IMR-90 (cell line): ENCODE results near the gene ZDHHC14. TPM values are rescaled to one million over a fixed set of nuclear protein-coding genes. Genes with fewer than 3 reads are reported as not detected.

ENCODE experiments used
- ATAC-seq: fragments of 200-7000 bp; cut with Tn5 transposase; 2 replicates; pipeline ENCODE4 v1.9.1; 2020; ENCODE audit warnings: low read depth, mild to moderate bottlenecking, moderate library complexity
- BruUV-seq: library from RNA; stranded (reverse); fragments of 400-500 nt; replicated peaks from 2 replicates; lab custom pipeline; 2021; lab: Mats Ljungman, UMichigan
- CTCF ChIA-PET: fragments of 300-600 bp; formaldehyde crosslinking; extraction: SDS; loops from one replicate; lab custom pipeline; 2021; ENCODE audit warnings: antibody characterized with exemption; lab: Yijun Ruan, JAX
- POLR2A ChIA-PET: fragments of 300-600 bp; sonication (Branson Sonifier 250); formaldehyde crosslinking; loops from one replicate; lab custom pipeline; 2022; ENCODE audit warnings: antibody characterized with exemption; ENCODE audit not compliant: unreplicated experiment; lab: Charles Lee
- DNase-seq: peaks from one replicate; pipeline ENCODE4 v3.0.0; 2013
- H2AFZ ChIP-seq: replicated peaks from 2 replicates; pipeline ENCODE3; 2013; ENCODE audit warnings: low read length, mild to moderate bottlenecking; ENCODE audit not compliant: poor library complexity
- H2AK5ac ChIP-seq: 2 replicates; pipeline ENCODE4 v1.6.1; 2013; ENCODE audit warnings: low read depth, low read length, inconsistent platforms
- H2AK9ac ChIP-seq: replicated peaks from 2 replicates; pipeline ENCODE3; 2013; ENCODE audit warnings: mild to moderate bottlenecking, low read depth, low read length, moderate library complexity; ENCODE audit not compliant: poor library complexity
- H2BK120ac ChIP-seq: 2 replicates; pipeline ENCODE4 v1.6.1; 2013; ENCODE audit warnings: low read depth, low read length, inconsistent platforms
- H2BK15ac ChIP-seq: 3 replicates; pipeline ENCODE4 v1.6.1; 2013; ENCODE audit warnings: low read depth, low read length, inconsistent platforms
- H2BK20ac ChIP-seq: 2 replicates; pipeline ENCODE4 v1.6.1; 2013; ENCODE audit warnings: low read depth, mild to moderate bottlenecking, inconsistent platforms, low read length, moderate library complexity
- H2BK5ac ChIP-seq: 2 replicates; pipeline ENCODE4 v1.6.1; 2013; ENCODE audit warnings: mild to moderate bottlenecking, low read depth, low read length, inconsistent platforms; ENCODE audit not compliant: poor library complexity, severe bottlenecking
- H3K14ac ChIP-seq: replicated peaks from 2 replicates; pipeline ENCODE4 v1.6.1; 2013; ENCODE audit warnings: low read depth, low read length, inconsistent platforms
- H3K18ac ChIP-seq: 2 replicates; pipeline ENCODE4 v1.6.1; 2013; ENCODE audit warnings: low read depth, low read length, control low read depth
- H3K23ac ChIP-seq: 2 replicates; pipeline ENCODE4 v1.6.1; 2013; ENCODE audit warnings: low read depth, low read length, inconsistent platforms
- H3K27ac ChIP-seq: 2 replicates; pipeline ENCODE4 v1.5.1; 2013; ENCODE audit warnings: mild to moderate bottlenecking, control low read depth, low read length; ENCODE audit not compliant: insufficient read depth
- H3K27me3 ChIP-seq: 2 replicates; pipeline ENCODE4 v1.6.1; 2013; ENCODE audit warnings: low read length; ENCODE audit not compliant: control insufficient read depth, insufficient read depth
- H3K36me3 ChIP-seq: 2 replicates; pipeline ENCODE4 v1.6.1; 2013; ENCODE audit warnings: low read length, mixed read lengths; ENCODE audit not compliant: control insufficient read depth, insufficient read depth
- H3K4ac ChIP-seq: 2 replicates; pipeline ENCODE4 v1.6.1; 2013; ENCODE audit warnings: low read depth, low read length, inconsistent platforms
- H3K4me1 ChIP-seq: 2 replicates; pipeline ENCODE4 v1.6.1; 2013; ENCODE audit warnings: low read length, mixed read lengths; ENCODE audit not compliant: control insufficient read depth, insufficient read depth
- H3K4me2 ChIP-seq: 2 replicates; pipeline ENCODE4 v1.6.1; 2013; ENCODE audit warnings: low read depth, mild to moderate bottlenecking, control low read depth, low read length, moderate library complexity
- H3K4me3 ChIP-seq: 2 replicates; pipeline ENCODE4 v1.5.1; 2013; ENCODE audit warnings: low read depth, mild to moderate bottlenecking, control low read depth, low read length, moderate library complexity; ENCODE audit not compliant: insufficient read depth
- H3K56ac ChIP-seq: 2 replicates; pipeline ENCODE4 v1.6.1; 2013; ENCODE audit warnings: low read length, inconsistent platforms; ENCODE audit not compliant: insufficient read depth; ENCODE audit errors: extremely low read depth
- H3K79me1 ChIP-seq, 2 experiments: 2 replicates each; pipeline ENCODE4 v1.6.1; 2013; ENCODE audit warnings: low read length in 2 of 2, inconsistent platforms in 1 of 2, low read depth in 1 of 2
- H3K9ac ChIP-seq: 2 replicates; pipeline ENCODE4 v1.6.1; 2013; ENCODE audit warnings: low read depth, low read length, control low read depth
- H3K9me1 ChIP-seq: 2 replicates; pipeline ENCODE4 v1.6.1; 2013; ENCODE audit warnings: low read length, inconsistent platforms; ENCODE audit not compliant: insufficient read depth
- H3K9me3 ChIP-seq: 2 replicates; pipeline ENCODE4 v1.6.1; 2013; ENCODE audit warnings: low read length; ENCODE audit not compliant: control insufficient read depth, insufficient read depth
- H4K20me1 ChIP-seq: 2 replicates; pipeline ENCODE4 v1.6.1; 2013; ENCODE audit warnings: low read length, inconsistent platforms; ENCODE audit not compliant: insufficient read depth
- H4K5ac ChIP-seq: 2 replicates; pipeline ENCODE4 v1.6.1; 2013; ENCODE audit warnings: mild to moderate bottlenecking, low read depth, low read length, control low read depth
- H4K8ac ChIP-seq, 2 experiments: 2 replicates each; pipeline ENCODE4 v1.6.1; 2013; ENCODE audit warnings: low read depth in 2 of 2, low read length in 2 of 2, control low read depth in 1 of 2, inconsistent platforms in 1 of 2
- H4K91ac ChIP-seq: 2 replicates; pipeline ENCODE4 v1.6.1; 2013; ENCODE audit warnings: low read depth, low read length, inconsistent platforms; ENCODE audit not compliant: insufficient read depth
- BHLHE40 ChIP-seq: fragments of 150-350 bp; IDR thresholded peaks from 2 replicates; pipeline ENCODE4 v1.6.1; 2016; ENCODE audit warnings: mild to moderate bottlenecking, low read depth, low read length
- CEBPB ChIP-seq: IDR thresholded peaks from 2 replicates; pipeline ENCODE4 v1.6.1; 2012; ENCODE audit warnings: low read depth, low read length, improper control_type of control experiment
- CHD1 ChIP-seq: IDR thresholded peaks from 2 replicates; pipeline ENCODE4 v1.6.1; 2012; ENCODE audit warnings: low read depth, low read length, improper control_type of control experiment
- FOS ChIP-seq: fragments of 150-350 bp; IDR thresholded peaks from 2 replicates; pipeline ENCODE4 v1.6.1; 2016; ENCODE audit warnings: low read depth, low read length
- MAZ ChIP-seq: IDR thresholded peaks from 2 replicates; pipeline ENCODE4 v1.6.1; 2012; ENCODE audit warnings: low read depth, mild to moderate bottlenecking, low read length, improper control_type of control experiment, moderate library complexity, borderline replicate concordance
- MXI1 ChIP-seq: IDR thresholded peaks from 2 replicates; pipeline ENCODE4 v1.6.1; 2012; ENCODE audit warnings: low read depth, mild to moderate bottlenecking, low read length, moderate library complexity, borderline replicate concordance
- NFE2L2 ChIP-seq: fragments of 150-350 bp; IDR thresholded peaks from 2 replicates; pipeline ENCODE4 v1.6.1; 2016; ENCODE audit warnings: low read depth, mild to moderate bottlenecking, low read length
- POLR2A ChIP-seq: IDR thresholded peaks from 2 replicates; pipeline ENCODE4 v1.6.1; 2012; ENCODE audit warnings: mild to moderate bottlenecking, low read depth, low read length
- RFX5 ChIP-seq: IDR thresholded peaks from 2 replicates; pipeline ENCODE4 v1.8.0; 2012; ENCODE audit warnings: low read depth, mild to moderate bottlenecking, low read length, moderate library complexity
- SMC3 ChIP-seq: fragments of 150-350 bp; IDR thresholded peaks from 2 replicates; pipeline ENCODE4 v1.6.1; 2016; ENCODE audit warnings: low read depth, mild to moderate bottlenecking, antibody characterized with exemption, low read length, moderate library complexity
- USF2 ChIP-seq: fragments of 150-350 bp; IDR thresholded peaks from 2 replicates; pipeline ENCODE4 v1.6.1; 2017; ENCODE audit warnings: mild to moderate bottlenecking, antibody characterized with exemption, low read length, low read depth
- WGBS, 2 experiments: methylation state at CpG; one replicate each; pipeline versions ENCODE4 v1.1.5 to v1.1.7; 2013; ENCODE audit warnings: missing lambda C conversion rate in 2 of 2; ENCODE audit not compliant: insufficient read length in 1 of 2; ENCODE audit errors: extremely low coverage in 2 of 2; 5-methylcytosine and 5-hydroxymethylcytosine counted together
- dilution Hi-C: fragments of 300-500 bp; cut with HindIII; formaldehyde crosslinking; loops from one replicate; pipeline ENCODE4 v1.14.3; 2018; ENCODE audit warnings: low sequenced_read_pairs; ENCODE audit not compliant: unreplicated experiment
- in situ Hi-C: fragments of 300-500 bp; cut with MboI; formaldehyde crosslinking; loops from 3 replicates; pipeline ENCODE4 v1.14.3; 2019; ENCODE audit warnings: low sequenced_read_pairs, inconsistent platforms, mixed read lengths
- intact Hi-C: fragments of 100-400 bp; cut with micrococcal nuclease; formaldehyde crosslinking; loops from 2 replicates; pipeline ENCODE4 v1.10.0; 2022
- polyA plus RNA-seq, 3 experiments: library from polyadenylated mRNA; depleted of rRNA; stranded (reverse); fragments of >200 nt; gene quantifications; 2 replicates each; pipeline ENCODE4 v1.2.3, GENCODE V29; 2012; ENCODE audit warnings: low replicate concordance in 1 of 3
- total RNA-seq: library from RNA; depleted of rRNA; stranded (reverse); fragments of >200 nt; gene quantifications from 2 replicates; pipeline ENCODE4 v1.2.3, GENCODE V29; 2012

Gene ZDHHC14
- total and polyA plus RNA-seq, 2 of the 4 experiments (the other 2 are of a cell fraction), result 0.90 to 2.0 TPM

GRCh38 chr6:157537556-157537955 is 156.6 kb downstream of the ZDHHC14 start:
- peak overlapping the region; percentile 21; the same call in 1 of the 2 replicates for H3K18ac ChIP-seq
- H3K14ac ChIP-seq, result no peak overlapping the region
- no peak for TF ChIP-seq MAZ
- no peak for TF ChIP-seq RFX5
- TF ChIP-seq USF2, result no peak
- TF ChIP-seq SMC3, result no peak
- no peak for TF ChIP-seq CEBPB
- no peak for TF ChIP-seq FOS
- no peak for TF ChIP-seq BHLHE40
- no peak for TF ChIP-seq POLR2A
- TF ChIP-seq CHD1, result no peak
- no peak for TF ChIP-seq MXI1
- no peak for TF ChIP-seq NFE2L2
- H3K4me2 ChIP-seq, result no peak overlapping the region
- H3K4ac ChIP-seq, result no peak overlapping the region
- in situ Hi-C loops (no loop called here), dilution Hi-C loops (no loop called here), intact Hi-C loops (no loop called here)
- peaks cover 15% of the 10 kb centered on the region for H3K4me1 ChIP-seq
- H3K79me1 ChIP-seq, result no peaks in the 10 kb centered on the region
- ChIA-PET POLR2A (no interaction called here), CTCF (no interaction called here)
- H2AFZ ChIP-seq, result no peak overlapping the region
- no peak overlapping the region for H3K9ac ChIP-seq
- H4K20me1 ChIP-seq, result no peaks in the 10 kb centered on the region
- H3K9me1 ChIP-seq, result peaks cover 7% of the 10 kb centered on the region
- no peak overlapping the region for H3K56ac ChIP-seq
- no peak overlapping the region for H3K27ac ChIP-seq
- no peak overlapping the region for H2BK120ac ChIP-seq
- H3K27me3 ChIP-seq, result no peaks in the 10 kb centered on the region; the same call in 1 of the 2 replicates
- no peak overlapping the region for H2BK5ac ChIP-seq
- 69% methylated on average over 2 of the region's 2 CpGs; no CpG with 5 or more reads in 1 of the 2 experiments for WGBS, 2 experiments
- H2BK20ac ChIP-seq, result no peak overlapping the region
- ATAC-seq, result peak; percentile 45
- H3K36me3 ChIP-seq, result no peaks in the 10 kb centered on the region
- no peak overlapping the region for H4K5ac ChIP-seq
- H2AK9ac ChIP-seq, result no peak overlapping the region
- H2BK15ac ChIP-seq, result no peak overlapping the region
- H2AK5ac ChIP-seq, result no peak overlapping the region
- no peak overlapping the region for H4K8ac ChIP-seq
- DNase-seq, result peak; percentile 45
- H3K4me3 ChIP-seq, result no peak overlapping the region
- H3K23ac ChIP-seq, result no peak overlapping the region
- no peaks in the 10 kb centered on the region for H3K9me3 ChIP-seq
- no TSS peak for BruUV-seq
- no peak overlapping the region for H4K91ac ChIP-seq
